BLaER1 treated with 17β-estradiol and CSF1 and Interleukin-3, amounts not matched to agents 10 nM and 100 nM (cell line): Measurements from ENCODE around the gene MED13.

Experiments used
- H3K27ac ChIP-seq, 11 experiments: shearing (Covaris generic); formaldehyde crosslinking; 2 replicates each; pipeline ENCODE4 v1.8.1; 2022
- H3K27me3 ChIP-seq, 11 experiments: shearing (Covaris generic); formaldehyde crosslinking; 2 replicates each; pipeline ENCODE4 v1.8.1; 2022
- H3K36me3 ChIP-seq, 11 experiments: shearing (Covaris generic); formaldehyde crosslinking; 2 replicates each; pipeline ENCODE4 v1.8.1; 2022
- H3K4me1 ChIP-seq, 10 experiments: shearing (Covaris generic); formaldehyde crosslinking; 2 replicates each; pipeline ENCODE4 v1.8.1; 2022
- H3K4me2 ChIP-seq, 11 experiments: shearing (Covaris generic); formaldehyde crosslinking; 2 replicates each; pipeline ENCODE4 v1.8.1; 2022
- H3K4me3 ChIP-seq, 10 experiments: shearing (Covaris generic); formaldehyde crosslinking; 2 replicates each; pipeline ENCODE4 v1.8.1; 2022
- H3K9ac ChIP-seq, 11 experiments: shearing (Covaris generic); formaldehyde crosslinking; 2 replicates each; pipeline ENCODE4 v1.8.1; 2022
- H3K9me3 ChIP-seq, 11 experiments: shearing (Covaris generic); formaldehyde crosslinking; replicated peaks in 1 of 11; 2 replicates each; pipeline ENCODE4 v1.8.1; 2022
- H4K20me1 ChIP-seq, 11 experiments: shearing (Covaris generic); formaldehyde crosslinking; 2 replicates each; pipeline ENCODE4 v1.8.1; 2022
- Cebpa-rat ChIP-seq, 11 experiments: shearing (Covaris generic); IDR thresholded peaks; 2 replicates each; pipeline ENCODE4 v1.8.1; 2022

The MED13 gene

GRCh38 chr17:62092784-62093183 is 27.7 kb upstream of the MED13 start:
- H4K20me1 ChIP-seq: no peaks in the 10 kb centered on the region
- H3K4me2 ChIP-seq: no peak overlapping the region
- peaks cover 0 to 13% (median 0%) of the 10 kb centered on the region in 10 experiments; a peak in 4 of 20 replicates for H3K4me1 ChIP-seq
- no peaks in the 10 kb centered on the region for H3K27me3 ChIP-seq
- no peak for TF ChIP-seq Cebpa-rat (IDR thresholded peaks at IDR 0.05)
- H3K4me3 ChIP-seq: no peak overlapping the region
- no peak overlapping the region for H3K27ac ChIP-seq
- H3K36me3 ChIP-seq: no peaks in the 10 kb centered on the region
- H3K9ac ChIP-seq: no peak overlapping the region
- no peaks in the 10 kb centered on the region for H3K9me3 ChIP-seq

GRCh38 chr17:62091804-62092203 is 26.7 kb upstream of the MED13 start:
- Histone ChIP-seq H3K4me3 (no peak overlapping the region), H3K27me3 (no peaks in the 10 kb centered on the region), H3K27ac (no peak overlapping the region), H3K36me3 (no peaks in the 10 kb centered on the region), H3K4me1 (peaks cover 0 to 13% (median 0%) of the 10 kb centered on the region in 10 experiments; a peak in 4 of 20 replicates), H4K20me1 (no peaks in the 10 kb centered on the region), H3K4me2 (no peak overlapping the region), H3K9me3 (no peaks in the 10 kb centered on the region), H3K9ac (no peak overlapping the region)
- no peak for TF ChIP-seq Cebpa-rat (IDR thresholded peaks at IDR 0.05)

- no peaks in the 10 kb centered on the region for H3K27me3 ChIP-seq
- no peaks in the 10 kb centered on the region for H4K20me1 ChIP-seq
- H3K4me1 ChIP-seq: peaks cover 0 to 13% (median 0%) of the 10 kb centered on the region in 10 experiments; a peak in 4 of 20 replicates
- H3K4me3 ChIP-seq: no peak overlapping the region
- H3K4me2 ChIP-seq: no peak overlapping the region
- TF ChIP-seq Cebpa-rat (IDR thresholded peaks at IDR 0.05): no peak
- H3K27ac ChIP-seq: no peak overlapping the region
- no peak overlapping the region for H3K9ac ChIP-seq
- H3K36me3 ChIP-seq: no peaks in the 10 kb centered on the region
- no peaks in the 10 kb centered on the region for H3K9me3 ChIP-seq
Measured at GRCh38 chr17:62090868-62091267, 25.8 kb upstream of the MED13 start.

- no peak overlapping the region for H3K4me2 ChIP-seq
- peaks cover 0 to 16% (median 4%) of the 10 kb centered on the region in 10 experiments; a peak in 8 of 20 replicates for H3K4me1 ChIP-seq
- no peaks in the 10 kb centered on the region for H3K9me3 ChIP-seq
Measured at GRCh38 chr17:62090021-62090824, 25.1 kb upstream of the MED13 start.

GRCh38 chr17:62089334-62089733 is 24.3 kb upstream of the MED13 start:
- no peak for TF ChIP-seq Cebpa-rat (IDR thresholded peaks at IDR 0.05)

More at GRCh38 chr17:62090021-62090824, 25.1 kb upstream of the MED13 start:
- Histone ChIP-seq H3K9ac (no peak overlapping the region), H3K4me3 (no peak overlapping the region), H4K20me1 (no peaks in the 10 kb centered on the region), H3K36me3 (no peaks in the 10 kb centered on the region), H3K27me3 (no peaks in the 10 kb centered on the region), H3K27ac (no peak overlapping the region)
- TF ChIP-seq Cebpa-rat (IDR thresholded peaks at IDR 0.05): no peak

GRCh38 chr17:62086737-62087136 is 21.7 kb upstream of the MED13 start:
- Histone ChIP-seq H3K27me3 (no peaks in the 10 kb centered on the region), H3K9me3 (no peaks in the 10 kb centered on the region), H3K4me2 (no peak overlapping the region), H3K4me3 (no peak overlapping the region), H3K4me1 (peaks cover 0 to 16% (median 6%) of the 10 kb centered on the region in 10 experiments; a peak in 13 of 20 replicates), H4K20me1 (no peaks in the 10 kb centered on the region), H3K9ac (no peak overlapping the region), H3K27ac (no peak overlapping the region), H3K36me3 (no peaks in the 10 kb centered on the region)
- no peak for TF ChIP-seq Cebpa-rat (IDR thresholded peaks at IDR 0.05)

More at GRCh38 chr17:62089334-62089733, 24.3 kb upstream of the MED13 start:
- Histone ChIP-seq H3K27me3 (no peaks in the 10 kb centered on the region), H4K20me1 (no peaks in the 10 kb centered on the region), H3K4me1 (peaks cover 0 to 25% (median 6%) of the 10 kb centered on the region in 10 experiments; a peak in 13 of 20 replicates), H3K9ac (no peak overlapping the region), H3K4me3 (no peak overlapping the region), H3K4me2 (no peak overlapping the region), H3K36me3 (no peaks in the 10 kb centered on the region), H3K9me3 (no peaks in the 10 kb centered on the region), H3K27ac (no peak overlapping the region)

GRCh38 chr17:62085511-62086408 is 20.7 kb upstream of the MED13 start:
- Histone ChIP-seq H3K9me3 (no peaks in the 10 kb centered on the region), H3K27me3 (no peaks in the 10 kb centered on the region), H4K20me1 (no peaks in the 10 kb centered on the region), H3K27ac (no peak overlapping the region), H3K9ac (no peak overlapping the region), H3K4me1 (peaks cover 0 to 16% (median 6%) of the 10 kb centered on the region in 10 experiments; a peak in 13 of 20 replicates), H3K36me3 (no peaks in the 10 kb centered on the region), H3K4me3 (no peak overlapping the region), H3K4me2 (peak overlapping the region in 5 of 11 experiments; percentile 7 to 41 (median 31); a peak in 4 of 22 replicates)
- no peak for TF ChIP-seq Cebpa-rat (IDR thresholded peaks at IDR 0.05)

- no peak overlapping the region for H3K9ac ChIP-seq
- no peaks in the 10 kb centered on the region for H3K27me3 ChIP-seq
- H3K36me3 ChIP-seq: no peaks in the 10 kb centered on the region
- H3K4me2 ChIP-seq: peak overlapping the region in 2 of 11 experiments; percentile 31 to 40; a peak in 5 of 22 replicates
- TF ChIP-seq Cebpa-rat (IDR thresholded peaks at IDR 0.05): no peak
- no peak overlapping the region for H3K4me3 ChIP-seq
- H4K20me1 ChIP-seq: no peaks in the 10 kb centered on the region
- no peaks in the 10 kb centered on the region for H3K9me3 ChIP-seq
- peaks cover 0 to 16% (median 6%) of the 10 kb centered on the region in 10 experiments; a peak in 13 of 20 replicates for H3K4me1 ChIP-seq
- H3K27ac ChIP-seq: no peak overlapping the region
Measured at GRCh38 chr17:62084585-62084984, 19.5 kb upstream of the MED13 start.

- Histone ChIP-seq H4K20me1 (no peaks in the 10 kb centered on the region), H3K9ac (no peak overlapping the region), H3K27me3 (no peaks in the 10 kb centered on the region), H3K4me1 (peaks cover 0 to 16% (median 6%) of the 10 kb centered on the region in 10 experiments; a peak in 13 of 20 replicates), H3K4me2 (no peak overlapping the region), H3K4me3 (no peak overlapping the region), H3K9me3 (no peaks in the 10 kb centered on the region), H3K36me3 (no peaks in the 10 kb centered on the region), H3K27ac (no peak overlapping the region)
- TF ChIP-seq Cebpa-rat (IDR thresholded peaks at IDR 0.05): no peak
Measured at GRCh38 chr17:62083651-62084050, 18.6 kb upstream of the MED13 start.
